Loucy (cell line): ENCODE results near the gene NAT8L.

ENCODE experiments used
- EZH2phosphoT487 ChIP-seq: fragments of 200-600 bp; IDR thresholded peaks from 2 replicates; pipeline ENCODE4 v1.6.1; 2018; ENCODE audit warnings: antibody characterized with exemption, mild to moderate bottlenecking, moderate library complexity, borderline replicate concordance
- TF ChIP-seq, protein P1 (sequence below): fragments of 200-600 bp; sonication (generic); conservative IDR thresholded peaks from 2 replicates; pipeline ENCODE4 v1.5.1; 2014; ENCODE audit warnings: mild to moderate bottlenecking, antibody characterized with exemption, low read length

DNA sequence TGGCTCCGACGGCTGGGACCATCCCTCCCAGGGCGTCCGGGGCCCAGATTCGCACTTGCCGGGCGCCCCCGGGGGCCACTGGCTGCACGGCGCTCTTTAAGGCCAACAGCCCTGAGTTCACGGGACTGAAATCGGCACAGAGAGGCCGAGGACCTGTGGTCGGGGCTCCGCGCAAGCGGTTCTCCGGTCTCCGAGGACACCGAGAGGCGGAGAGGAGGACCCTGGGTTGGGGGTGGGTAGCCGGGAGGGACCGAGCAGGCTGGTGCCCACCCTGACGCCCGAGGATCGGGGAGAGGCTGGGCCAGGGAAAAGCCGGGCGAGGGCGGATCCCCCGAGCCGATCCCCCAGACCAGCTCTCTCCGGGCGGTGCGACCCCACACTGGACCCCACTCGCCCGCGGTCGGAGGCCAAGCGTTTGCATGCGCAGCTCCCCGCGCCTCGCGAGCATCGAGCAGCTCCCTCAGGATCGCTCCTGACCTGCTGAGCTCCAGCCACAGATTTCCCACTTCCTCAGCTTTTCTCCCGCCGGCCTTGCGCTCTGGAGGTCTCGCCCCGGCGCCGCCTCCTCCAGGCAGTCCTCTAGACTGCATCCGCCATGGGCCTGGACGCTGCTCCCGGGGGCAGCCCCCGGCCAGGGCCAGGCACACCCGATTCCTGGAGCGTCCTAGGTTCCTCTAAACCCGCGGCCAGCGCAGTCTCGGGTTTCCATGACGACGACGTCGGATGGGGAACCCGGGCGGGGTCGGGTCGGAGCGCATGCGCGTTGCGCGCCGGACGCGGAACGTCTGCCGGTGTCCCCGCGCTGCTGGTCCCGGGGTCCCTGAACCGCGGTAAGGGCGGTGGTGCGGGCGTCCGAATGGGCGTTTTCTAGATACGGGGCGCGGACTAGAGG lies 17.6 kb upstream of the NAT8L start:
- TF ChIP-seq, protein P1, sequence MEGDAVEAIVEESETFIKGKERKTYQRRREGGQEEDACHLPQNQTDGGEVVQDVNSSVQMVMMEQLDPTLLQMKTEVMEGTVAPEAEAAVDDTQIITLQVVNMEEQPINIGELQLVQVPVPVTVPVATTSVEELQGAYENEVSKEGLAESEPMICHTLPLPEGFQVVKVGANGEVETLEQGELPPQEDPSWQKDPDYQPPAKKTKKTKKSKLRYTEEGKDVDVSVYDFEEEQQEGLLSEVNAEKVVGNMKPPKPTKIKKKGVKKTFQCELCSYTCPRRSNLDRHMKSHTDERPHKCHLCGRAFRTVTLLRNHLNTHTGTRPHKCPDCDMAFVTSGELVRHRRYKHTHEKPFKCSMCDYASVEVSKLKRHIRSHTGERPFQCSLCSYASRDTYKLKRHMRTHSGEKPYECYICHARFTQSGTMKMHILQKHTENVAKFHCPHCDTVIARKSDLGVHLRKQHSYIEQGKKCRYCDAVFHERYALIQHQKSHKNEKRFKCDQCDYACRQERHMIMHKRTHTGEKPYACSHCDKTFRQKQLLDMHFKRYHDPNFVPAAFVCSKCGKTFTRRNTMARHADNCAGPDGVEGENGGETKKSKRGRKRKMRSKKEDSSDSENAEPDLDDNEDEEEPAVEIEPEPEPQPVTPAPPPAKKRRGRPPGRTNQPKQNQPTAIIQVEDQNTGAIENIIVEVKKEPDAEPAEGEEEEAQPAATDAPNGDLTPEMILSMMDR, result no peak
- no peak for TF ChIP-seq EZH2phosphoT487
